Mesenchymal stem cell (in vitro differentiated cells and primary cell): Measurements from ENCODE around the gene TTC6.

Experiments used
- DNase-seq: peaks from one replicate; pipeline ENCODE4 v3.0.0-alpha.2; 2013
- H2AFZ ChIP-seq: one replicate; pipeline ENCODE4 v1.6.1; 2013; ENCODE audit warnings: low read depth, mild to moderate bottlenecking, control low read depth, inconsistent platforms, low read length, moderate library complexity
- H2AK5ac ChIP-seq: 2 replicates; pipeline ENCODE4 v1.6.1; 2013; ENCODE audit warnings: low read length, moderate library complexity, mild to moderate bottlenecking, inconsistent platforms; ENCODE audit not compliant: severe bottlenecking
- H2BK120ac ChIP-seq: one replicate; pipeline ENCODE4 v1.6.1; 2013; ENCODE audit warnings: low read depth, mild to moderate bottlenecking, inconsistent platforms, low read length, moderate library complexity
- H2BK12ac ChIP-seq, 2 experiments: one replicate each; pipeline ENCODE4 v1.6.1; 2013; ENCODE audit warnings: inconsistent platforms in 2 of 2, low read length in 2 of 2, mild to moderate bottlenecking in 2 of 2, moderate library complexity in 2 of 2, control low read depth in 1 of 2
- H2BK15ac ChIP-seq: one replicate; pipeline ENCODE4 v1.6.1; 2013; ENCODE audit warnings: mild to moderate bottlenecking, low read depth, inconsistent platforms; ENCODE audit not compliant: poor library complexity, severe bottlenecking
- H2BK5ac ChIP-seq: 2 replicates; pipeline ENCODE4 v1.6.1; 2013; ENCODE audit warnings: low read depth, mild to moderate bottlenecking, low read length, control low read depth, inconsistent platforms; ENCODE audit not compliant: poor library complexity, severe bottlenecking
- H3K14ac ChIP-seq, 2 experiments: one replicate each; pipeline ENCODE4 v1.6.1; 2013; ENCODE audit warnings: inconsistent platforms in 2 of 2, low read length in 2 of 2, control low read depth in 1 of 2, mild to moderate bottlenecking in 1 of 2, moderate library complexity in 1 of 2
- H3K18ac ChIP-seq, 2 experiments: one replicate each; pipeline ENCODE4 v1.6.1; 2013; ENCODE audit warnings: inconsistent platforms in 2 of 2, low read length in 2 of 2, control low read depth in 1 of 2, low read depth in 1 of 2, mild to moderate bottlenecking in 1 of 2
- H3K23ac ChIP-seq, 2 experiments: one replicate each; pipeline ENCODE4 v1.6.1; 2013; ENCODE audit warnings: inconsistent platforms in 2 of 2, low read length in 2 of 2, mild to moderate bottlenecking in 2 of 2, moderate library complexity in 2 of 2, control low read depth in 1 of 2
- H3K27ac ChIP-seq: 2 replicates; pipeline ENCODE4 v1.5.1; 2013; ENCODE audit warnings: mild to moderate bottlenecking, moderate library complexity, low read length, control low read depth, inconsistent platforms; ENCODE audit not compliant: poor library complexity, severe bottlenecking
- H3K27me3 ChIP-seq, 2 experiments: 2 replicates each; pipeline versions ENCODE4 v1.6.1 to v1.7.0; 2013; ENCODE audit warnings: low read length in 2 of 2, mild to moderate bottlenecking in 2 of 2, moderate library complexity in 2 of 2, control low read depth in 1 of 2, inconsistent platforms in 1 of 2; ENCODE audit not compliant: control insufficient read depth in 1 of 2, insufficient read depth in 1 of 2
- H3K36me3 ChIP-seq, 2 experiments: 2 replicates each; pipeline versions ENCODE4 v1.6.1 to v1.7.0; 2013; ENCODE audit warnings: low read length in 2 of 2, control low read depth in 1 of 2, inconsistent platforms in 1 of 2, low read depth in 1 of 2, mild to moderate bottlenecking in 1 of 2; ENCODE audit not compliant: insufficient read depth in 2 of 2, control insufficient read depth in 1 of 2
- H3K4ac ChIP-seq, 2 experiments: one replicate each; pipeline ENCODE4 v1.6.1; 2013; ENCODE audit warnings: inconsistent platforms in 2 of 2, low read length in 2 of 2, mild to moderate bottlenecking in 2 of 2, moderate library complexity in 2 of 2, control low read depth in 1 of 2, low read depth in 1 of 2
- H3K4me1 ChIP-seq: 2 replicates; pipeline ENCODE4 v1.6.1; 2013; ENCODE audit warnings: low read depth, low read length, control low read depth; ENCODE audit not compliant: control insufficient read depth, insufficient read depth
- H3K4me2 ChIP-seq: 2 replicates; pipeline ENCODE4 v1.6.1; 2013; ENCODE audit warnings: low read length, mild to moderate bottlenecking, inconsistent platforms; ENCODE audit not compliant: poor library complexity, severe bottlenecking
- H3K4me3 ChIP-seq, 2 experiments: 2 replicates each; pipeline versions ENCODE4 v1.5.1 to v1.7.0; 2013; ENCODE audit warnings: low read length in 2 of 2, mild to moderate bottlenecking in 2 of 2, control low read depth in 1 of 2, low read depth in 1 of 2; ENCODE audit not compliant: insufficient read depth in 1 of 2
- H3K79me1 ChIP-seq: replicated peaks from 2 replicates; pipeline ENCODE4 v1.6.1; 2013; ENCODE audit warnings: mild to moderate bottlenecking, control low read depth, low read length, inconsistent platforms; ENCODE audit not compliant: poor library complexity, severe bottlenecking
- H3K9ac ChIP-seq: 2 replicates; pipeline ENCODE4 v1.7.0; 2013; ENCODE audit warnings: mild to moderate bottlenecking, low read length, moderate library complexity
- H3K9me3 ChIP-seq: 2 replicates; pipeline ENCODE4 v1.7.0; 2013; ENCODE audit warnings: mild to moderate bottlenecking, low read length; ENCODE audit not compliant: control insufficient read depth
- H4K8ac ChIP-seq: one replicate; pipeline ENCODE4 v1.6.1; 2013; ENCODE audit warnings: inconsistent platforms, mild to moderate bottlenecking, low read length, moderate library complexity
- H4K91ac ChIP-seq: one replicate; pipeline ENCODE4 v1.6.1; 2013; ENCODE audit warnings: mild to moderate bottlenecking, low read length, inconsistent platforms
- WGBS: methylation state at CpG from one replicate; pipeline ENCODE4 v1.1.7; 2013; ENCODE audit warnings: mixed read lengths; 5-methylcytosine and 5-hydroxymethylcytosine counted together

TTC6 gene

DNA sequence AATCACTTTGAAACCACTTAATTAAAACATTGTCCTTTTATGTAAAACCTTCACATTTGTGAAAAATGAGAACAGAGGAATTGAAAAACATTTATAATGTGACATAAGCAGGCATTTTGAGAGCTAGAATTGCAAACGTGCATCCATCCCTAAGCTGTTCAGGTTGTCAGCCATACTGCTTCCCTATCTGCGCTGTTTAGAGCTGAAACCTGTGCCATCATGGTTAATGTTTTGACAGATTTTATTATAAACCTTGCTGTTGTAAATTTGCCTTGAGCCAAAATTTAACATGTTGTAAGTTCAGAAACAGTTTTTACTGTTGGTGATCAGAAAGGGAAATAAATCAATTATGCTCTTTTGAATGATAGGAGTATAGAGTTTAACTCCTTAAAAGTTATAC, 32.2 kb upstream of the TTC6 start:
- no peak overlapping the region for H2AK5ac ChIP-seq
- H2BK12ac ChIP-seq: no peak overlapping the region
- no peaks in the 10 kb centered on the region for H3K36me3 ChIP-seq

DNA sequence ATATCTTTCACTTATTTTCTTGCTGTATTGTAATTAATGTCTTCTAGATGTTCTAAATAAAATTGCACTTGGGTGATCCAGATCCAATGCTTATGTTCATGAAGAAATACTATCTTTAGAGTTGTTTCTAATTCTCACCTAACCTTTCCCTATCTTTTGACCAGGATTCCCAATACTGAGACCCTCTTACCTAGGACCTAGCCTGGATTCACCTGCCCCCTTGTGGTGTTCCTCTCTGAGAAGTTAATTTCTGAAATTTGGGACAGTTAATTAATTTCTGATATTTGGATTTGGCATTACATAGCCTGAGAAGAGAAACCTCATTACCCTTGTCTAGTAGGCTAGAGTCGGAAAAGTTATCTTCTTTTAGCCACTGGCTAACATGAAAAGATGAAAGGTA, 29.9 kb upstream of the TTC6 start:
- no peak for DNase-seq
- Histone ChIP-seq H3K9ac (no peak overlapping the region), H2AK5ac (no peak overlapping the region), H3K23ac (no peak overlapping the region), H2BK15ac (no peak overlapping the region), H3K9me3 (no peaks in the 10 kb centered on the region), H3K14ac (no peak overlapping the region), H3K4me1 (no peaks in the 10 kb centered on the region), H2BK120ac (no peak overlapping the region), H3K36me3 (no peaks in the 10 kb centered on the region), H3K27me3 (no peaks in the 10 kb centered on the region), H3K18ac (no peak overlapping the region), H2AFZ (no peak overlapping the region), H2BK12ac (no peak overlapping the region), H3K27ac (no peak overlapping the region), H4K91ac (no peak overlapping the region), H3K4me3 (no peak overlapping the region), H3K4me2 (no peak overlapping the region), H3K4ac (no peak overlapping the region), H2BK5ac (no peak overlapping the region), H3K79me1 (no peaks in the 10 kb centered on the region), H4K8ac (no peak overlapping the region)
- 100% methylated on average over 1 of the region's 1 CpG for WGBS

More for the DNA sequence above, 32.2 kb upstream of the TTC6 start:
- Histone ChIP-seq H3K18ac (no peak overlapping the region), H4K8ac (no peak overlapping the region), H3K79me1 (no peaks in the 10 kb centered on the region), H2BK15ac (no peak overlapping the region), H3K4me2 (no peak overlapping the region), H3K9me3 (no peaks in the 10 kb centered on the region), H2AFZ (no peak overlapping the region), H3K4me1 (no peaks in the 10 kb centered on the region), H3K23ac (no peak overlapping the region), H3K27me3 (no peaks in the 10 kb centered on the region), H3K9ac (no peak overlapping the region), H3K4me3 (no peak overlapping the region), H3K14ac (no peak overlapping the region), H2BK120ac (no peak overlapping the region), H4K91ac (no peak overlapping the region), H3K27ac (no peak overlapping the region), H3K4ac (no peak overlapping the region), H2BK5ac (no peak overlapping the region)
- WGBS: 95% methylated on average over 2 of the region's 2 CpGs
- no peak for DNase-seq

DNA sequence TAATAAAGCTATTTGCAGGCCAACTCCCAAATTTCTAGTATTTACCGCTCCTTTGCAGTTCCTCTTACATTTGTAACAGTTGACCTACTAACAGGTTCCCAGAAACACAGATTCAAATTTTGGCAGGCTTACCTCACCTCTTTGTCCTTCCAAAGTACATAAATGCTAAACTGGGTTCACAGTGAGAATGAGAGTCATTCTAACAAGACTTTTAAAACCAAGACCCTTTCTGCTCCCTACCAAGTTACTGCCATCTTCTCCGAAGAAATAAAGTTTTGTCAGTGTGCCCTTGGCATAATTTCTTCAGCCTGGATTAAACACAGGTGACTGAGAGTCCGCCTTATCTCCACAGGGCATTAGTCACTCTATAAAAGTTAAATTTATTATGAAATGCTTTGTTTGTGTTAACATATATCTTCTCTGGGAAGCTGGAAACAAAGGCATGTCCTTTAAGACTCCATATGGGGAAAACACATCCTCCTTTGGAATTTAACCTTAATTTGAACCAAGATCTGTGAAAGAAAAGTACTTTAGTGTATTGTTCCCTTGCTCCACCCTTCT, 28.5 kb upstream of the TTC6 start:
- Histone ChIP-seq H3K4me3 (no peak overlapping the region), H4K91ac (no peak overlapping the region), H2BK120ac (no peak overlapping the region), H3K9ac (no peak overlapping the region), H3K36me3 (no peaks in the 10 kb centered on the region), H3K4me2 (no peak overlapping the region), H3K14ac (no peak overlapping the region), H3K18ac (no peak overlapping the region), H3K79me1 (no peaks in the 10 kb centered on the region), H3K27me3 (no peaks in the 10 kb centered on the region), H2AK5ac (no peak overlapping the region), H3K9me3 (no peaks in the 10 kb centered on the region), H2BK15ac (no peak overlapping the region), H3K4me1 (no peaks in the 10 kb centered on the region), H2AFZ (no peak overlapping the region), H2BK5ac (no peak overlapping the region), H3K4ac (no peak overlapping the region), H2BK12ac (no peak overlapping the region), H3K27ac (no peak overlapping the region), H4K8ac (no peak overlapping the region), H3K23ac (no peak overlapping the region)
- 0% methylated on average over 2 of the region's 3 CpGs for WGBS
- DNase-seq: no peak

DNA sequence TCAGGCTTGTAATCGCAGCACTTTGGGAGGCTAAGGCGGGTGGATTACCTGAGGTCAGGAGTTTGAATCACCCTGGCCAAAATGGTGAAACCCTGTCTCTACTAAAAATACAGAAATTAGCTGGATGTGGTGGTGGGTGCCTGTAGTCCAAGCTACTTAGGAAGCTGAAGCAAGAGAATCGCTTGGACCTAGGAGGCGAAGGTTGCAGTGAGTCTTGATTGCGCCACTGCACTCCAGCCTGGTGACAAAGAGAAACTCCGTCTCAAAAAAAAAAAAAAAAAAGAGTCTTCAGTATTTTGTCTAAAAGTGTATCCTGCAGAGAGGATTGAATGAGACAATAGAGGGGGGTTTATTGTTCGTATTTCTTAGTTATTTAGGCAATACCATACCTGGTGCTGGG, 25.7 kb upstream of the TTC6 start:
- no peaks in the 10 kb centered on the region for H3K36me3 ChIP-seq
- no peak overlapping the region for H2BK120ac ChIP-seq
- no peaks in the 10 kb centered on the region for H3K79me1 ChIP-seq
- H2BK5ac ChIP-seq: no peak overlapping the region
- H2AFZ ChIP-seq: no peak overlapping the region
- H3K4me3 ChIP-seq: no peak overlapping the region
- no peak for DNase-seq
- no peaks in the 10 kb centered on the region for H3K27me3 ChIP-seq
- H3K9ac ChIP-seq: no peak overlapping the region
- H4K8ac ChIP-seq: no peak overlapping the region
- H3K4me1 ChIP-seq: no peaks in the 10 kb centered on the region
- no peak overlapping the region for H2AK5ac ChIP-seq
- H3K23ac ChIP-seq: no peak overlapping the region
- whole genome bisulfite sequencing: 93% methylated on average over 7 of the region's 7 CpGs
- H3K27ac ChIP-seq: no peak overlapping the region
- H3K18ac ChIP-seq: no peak overlapping the region
- no peak overlapping the region for H3K4me2 ChIP-seq
- H3K4ac ChIP-seq: no peak overlapping the region
- no peaks in the 10 kb centered on the region for H3K9me3 ChIP-seq
- H2BK12ac ChIP-seq: no peak overlapping the region
- H3K14ac ChIP-seq: no peak overlapping the region
- no peak overlapping the region for H4K91ac ChIP-seq
- H2BK15ac ChIP-seq: no peak overlapping the region
